Dedifferentiated amniotic fluid mesenchymal stem cell (primary cell): ENCODE data around the gene NPL.

Source experiments
- DNase-seq: peaks from one replicate; pipeline ENCODE4 v3.0.0-alpha.2; 2016; ENCODE audit errors: extremely low spot score

Gene NPL

DNA sequence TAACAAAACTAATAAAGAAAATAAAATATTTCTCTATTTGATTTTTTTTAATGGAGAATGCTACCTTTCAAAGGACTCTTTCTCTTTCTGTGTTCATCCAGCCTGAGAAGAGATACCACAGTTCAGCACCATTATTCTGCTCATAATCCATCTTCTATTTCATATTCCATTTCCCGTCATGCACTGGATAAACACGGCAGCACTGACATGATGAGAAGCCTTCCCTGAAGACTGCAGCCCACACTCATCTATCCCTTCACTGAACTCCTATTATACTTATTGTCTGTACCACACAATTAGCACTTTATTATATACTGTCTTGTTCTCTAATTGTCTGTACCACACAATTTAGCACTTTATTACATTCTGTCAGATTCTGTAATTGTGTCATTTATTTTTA is 10.7 kb upstream of the NPL start:
- DNase-seq: no peak

DNA sequence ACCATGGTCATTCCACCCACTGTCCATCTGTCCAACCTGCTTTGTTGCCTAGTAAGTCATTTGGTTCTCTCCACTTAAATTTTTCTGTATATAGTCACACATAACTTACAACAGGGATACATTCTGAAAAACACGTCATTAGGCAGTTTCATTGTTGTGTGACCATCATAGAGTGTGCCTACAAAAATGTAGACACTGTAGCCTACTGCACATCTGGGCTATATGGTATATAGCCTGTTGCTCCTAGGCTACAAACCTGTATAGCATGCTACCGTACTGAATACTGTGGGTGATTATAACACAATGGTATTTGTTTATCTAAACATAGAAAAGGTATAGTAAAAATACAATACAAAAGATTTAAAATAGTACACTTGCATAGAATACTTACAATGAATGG is 10.0 kb upstream of the NPL start:
- DNase-seq: no peak

DNA sequence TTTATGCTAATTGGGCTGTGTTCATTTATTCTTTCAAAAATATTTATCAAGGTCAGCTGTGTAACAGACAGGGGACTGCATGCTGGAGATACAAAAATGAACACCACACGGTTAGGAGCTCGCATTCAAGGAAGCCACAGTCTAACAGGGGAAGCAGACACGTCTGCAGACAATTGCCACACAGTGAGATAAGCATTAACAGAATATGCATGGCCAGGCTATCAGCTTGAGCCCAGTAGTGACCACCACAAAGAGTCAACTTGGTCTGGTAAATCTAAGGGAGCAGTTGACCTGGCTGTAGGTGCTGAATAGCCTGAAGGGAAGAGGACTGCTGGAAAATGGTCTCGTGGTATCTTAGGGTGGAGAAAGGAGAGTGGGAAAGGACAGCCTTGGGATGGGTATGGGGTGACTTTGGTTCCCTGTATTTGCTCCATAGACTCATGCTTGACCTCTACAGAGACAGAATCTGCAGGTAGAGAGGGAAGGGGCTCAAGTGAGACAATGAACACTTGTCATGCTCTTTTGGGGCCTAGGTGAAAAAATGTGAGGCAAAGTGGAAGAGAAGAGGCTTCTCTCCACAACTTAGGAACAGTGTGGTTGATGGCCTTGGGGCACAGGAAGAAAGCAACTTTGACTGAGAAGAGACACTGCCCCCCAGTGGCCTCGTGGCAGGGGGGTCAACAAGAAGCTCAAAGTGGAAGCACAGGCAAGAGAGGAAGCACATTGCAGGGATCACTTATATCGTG is 7.6 kb upstream of the NPL start:
- peak; percentile 37 for DNase-seq

- no peak for DNase-seq
Measured at GRCh38 chr1:182782587-182782913, 7.0 kb upstream of the NPL start.

DNA sequence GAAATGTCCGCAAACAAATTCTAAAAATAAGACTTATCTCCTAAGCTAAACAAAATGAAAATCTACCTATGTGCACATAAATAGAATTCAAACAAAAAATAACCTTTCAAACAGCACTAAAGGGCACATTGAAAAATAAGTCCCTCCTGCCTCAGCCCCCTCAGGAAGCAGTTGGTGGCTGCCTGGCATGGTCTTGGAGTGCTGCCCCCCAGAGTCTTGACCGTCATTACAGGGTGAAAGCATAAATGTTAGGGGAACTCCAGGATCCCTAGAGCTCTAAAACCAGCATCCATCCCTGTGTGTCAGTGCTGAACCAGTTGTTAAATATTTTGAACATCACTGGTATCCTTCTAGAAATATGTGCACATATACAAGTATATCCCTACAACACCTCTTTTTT is 6.5 kb upstream of the NPL start:
- DNase-seq: no peak

DNA sequence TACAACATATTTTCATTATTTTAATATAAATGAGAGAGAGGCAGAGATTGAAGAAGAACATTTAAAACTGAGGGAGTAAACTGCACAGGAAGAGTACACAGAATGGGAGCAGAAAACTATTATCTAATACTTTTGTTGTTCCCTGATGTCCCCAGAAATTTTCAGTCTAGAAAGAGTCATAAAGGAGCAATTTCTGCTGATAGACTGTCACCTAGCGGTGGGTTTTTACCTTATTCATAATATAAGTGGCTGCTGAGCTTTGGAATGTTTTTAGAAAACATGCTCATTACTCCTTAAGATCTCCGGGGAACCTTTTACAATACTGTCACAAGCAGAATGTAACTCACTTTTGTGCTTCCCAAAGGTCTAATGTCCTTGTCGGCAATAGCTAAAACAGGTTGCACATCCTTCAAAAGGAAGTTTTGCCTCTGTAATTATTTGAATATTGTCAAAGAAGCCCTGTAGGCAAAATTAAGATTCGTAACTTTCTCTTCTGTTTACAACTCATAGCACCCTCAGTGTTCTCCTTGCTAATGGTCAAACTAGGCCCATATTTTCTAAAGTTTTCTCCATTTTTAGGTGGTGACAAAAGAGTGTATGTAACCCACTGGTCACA is 4.9 kb upstream of the NPL start:
- DNase-seq: peak; percentile 76

GRCh38 chr1:182785181-182785580 is 4.4 kb upstream of the NPL start:
- no peak for DNase-seq

DNA sequence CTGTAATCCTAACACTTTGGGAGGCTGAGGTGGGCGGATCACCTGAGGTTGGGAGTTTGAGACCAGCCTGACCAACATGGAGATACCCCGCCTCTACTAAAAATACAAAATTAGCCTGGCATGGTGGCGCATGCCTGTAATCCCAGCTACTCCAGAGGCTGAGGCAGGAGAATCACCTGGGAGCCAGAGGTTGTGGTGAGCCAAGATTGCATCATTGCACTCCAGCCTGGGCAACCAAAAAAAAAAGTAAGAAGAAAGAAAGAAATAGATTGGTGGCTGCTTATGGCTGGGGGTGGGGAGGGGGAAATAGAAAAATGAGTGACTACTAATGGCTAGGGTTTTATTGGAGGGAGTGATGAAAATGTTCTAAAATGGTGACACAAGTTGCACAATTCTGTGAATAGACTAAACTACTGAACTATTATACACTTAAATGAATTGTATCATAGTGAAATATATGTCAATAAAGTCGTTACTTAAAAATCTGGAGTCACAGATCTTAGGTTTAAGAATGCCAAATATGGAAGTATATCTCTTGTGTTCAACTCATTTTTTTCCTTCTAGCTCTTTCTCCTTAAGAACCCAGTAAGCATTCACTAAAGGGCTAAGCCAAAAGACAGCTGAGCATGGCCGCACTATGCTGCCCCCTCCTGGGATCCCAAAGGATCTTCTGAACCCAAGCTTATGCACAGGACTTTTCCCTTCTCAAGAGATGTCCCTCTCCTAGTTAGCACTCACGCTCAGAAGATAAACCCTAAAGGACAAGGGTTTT is 3.2 kb upstream of the NPL start:
- peak; percentile 75 for DNase-seq

DNA sequence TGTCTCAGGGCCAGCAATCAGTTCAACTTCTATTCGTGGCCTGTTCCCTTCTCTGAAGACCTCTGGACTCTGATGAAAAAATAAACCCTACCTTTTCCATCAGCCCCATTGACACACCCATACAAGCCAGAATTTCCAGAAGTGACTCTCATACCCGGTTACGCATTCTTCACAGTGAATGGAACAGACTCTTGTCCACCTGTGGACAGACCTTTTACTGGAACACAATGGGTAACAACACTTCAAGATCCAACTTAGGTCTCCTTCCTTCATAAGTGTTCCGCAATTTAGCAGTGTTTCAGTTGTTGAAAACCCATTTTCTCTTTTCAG is 2.6 kb upstream of the NPL start:
- no peak for DNase-seq

DNA sequence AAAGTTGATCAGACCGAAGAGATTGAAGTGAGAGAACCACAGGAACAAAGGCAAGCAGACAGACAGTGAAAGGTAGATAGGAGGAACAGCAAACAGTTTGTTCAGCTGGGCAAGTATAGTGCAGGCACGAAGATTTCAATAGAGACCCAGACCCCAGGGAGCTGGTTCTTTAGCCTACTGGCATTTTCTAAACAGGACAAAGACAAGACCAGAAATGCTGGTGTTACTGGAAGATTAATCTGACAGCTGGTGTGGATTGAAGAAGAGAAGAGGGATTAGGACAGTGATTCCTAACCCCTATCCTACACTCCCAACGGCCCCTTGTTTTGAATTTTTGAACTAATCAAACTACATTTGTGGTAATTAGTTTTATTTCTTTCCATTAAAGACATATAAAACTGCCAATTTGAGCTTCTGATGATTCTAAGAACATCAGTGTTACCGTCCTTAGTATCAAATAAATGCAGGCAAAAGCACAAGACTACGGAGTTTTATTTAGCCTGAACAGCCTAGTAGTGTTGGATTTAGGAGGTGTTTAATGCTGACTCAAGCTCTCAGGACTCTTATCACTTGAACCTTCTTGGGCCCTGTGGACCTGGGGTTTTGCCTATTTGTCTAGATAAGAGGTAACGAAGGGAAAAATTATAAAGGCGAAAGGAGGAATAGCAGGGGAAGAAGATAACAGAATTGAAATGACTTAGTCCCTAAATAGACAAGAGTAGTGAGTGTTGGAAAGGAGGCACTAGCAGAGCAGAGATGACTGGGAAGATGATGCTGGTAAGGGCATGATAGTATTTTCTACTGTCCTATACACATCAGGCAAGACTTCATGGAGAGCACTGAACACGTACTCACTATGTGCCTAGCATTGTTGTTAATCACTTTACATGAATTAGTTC is 2.0 kb downstream of the NPL start:
- DNase-seq: no peak

DNA sequence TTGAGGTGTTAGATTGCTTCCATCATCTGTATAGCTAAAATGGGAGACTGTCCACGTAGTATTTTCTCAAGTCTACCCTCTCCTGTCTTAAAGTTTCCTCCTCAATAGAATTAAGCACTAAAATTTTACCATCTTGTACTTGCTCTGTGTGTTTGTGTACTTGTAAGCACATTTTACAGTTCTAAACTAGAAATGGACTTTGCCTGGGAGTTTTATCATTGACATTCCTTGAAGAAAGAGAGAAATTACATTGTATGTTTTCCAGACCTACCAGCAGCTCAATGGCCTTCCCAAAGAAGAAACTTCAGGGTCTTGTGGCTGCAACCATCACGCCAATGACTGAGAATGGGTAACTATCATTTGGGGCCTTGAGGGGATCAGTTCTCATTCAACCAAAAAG is 4.5 kb downstream of the NPL start:
- DNase-seq: no peak

GRCh38 chr1:182794676-182795201 is 5.2 kb downstream of the NPL start:
- no peak for DNase-seq

DNA sequence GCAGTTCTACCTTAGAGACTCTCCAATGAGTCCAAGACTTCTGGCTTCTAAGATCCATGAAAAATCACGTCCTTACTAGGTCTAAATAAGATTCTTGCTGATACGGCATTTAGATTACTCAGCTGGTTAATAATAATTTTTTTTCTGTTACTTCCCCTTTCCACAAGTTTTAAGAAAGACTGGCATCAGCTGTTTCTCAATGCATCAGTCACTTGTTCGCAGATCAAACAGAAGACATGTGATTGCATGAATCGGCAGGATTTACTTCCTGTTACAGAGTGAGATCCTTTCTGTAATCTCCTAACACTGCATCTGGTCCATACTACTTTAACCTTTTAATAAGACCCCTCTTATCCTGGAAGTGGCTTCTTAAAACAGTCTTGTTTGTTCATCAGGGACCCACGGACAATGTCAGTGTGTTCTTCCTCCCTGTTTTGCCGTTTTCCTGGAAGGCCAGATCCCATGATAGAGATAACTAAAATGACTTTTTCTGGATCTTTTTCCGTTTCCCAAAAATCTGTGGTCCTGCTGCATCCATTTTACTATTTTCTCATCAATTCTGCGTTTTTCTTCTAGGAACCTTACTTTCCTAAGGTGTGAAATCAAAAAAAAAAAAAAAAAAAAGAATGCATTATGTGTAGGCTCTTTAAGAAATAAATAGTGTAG is 6.1 kb downstream of the NPL start:
- DNase-seq: no peak

DNA sequence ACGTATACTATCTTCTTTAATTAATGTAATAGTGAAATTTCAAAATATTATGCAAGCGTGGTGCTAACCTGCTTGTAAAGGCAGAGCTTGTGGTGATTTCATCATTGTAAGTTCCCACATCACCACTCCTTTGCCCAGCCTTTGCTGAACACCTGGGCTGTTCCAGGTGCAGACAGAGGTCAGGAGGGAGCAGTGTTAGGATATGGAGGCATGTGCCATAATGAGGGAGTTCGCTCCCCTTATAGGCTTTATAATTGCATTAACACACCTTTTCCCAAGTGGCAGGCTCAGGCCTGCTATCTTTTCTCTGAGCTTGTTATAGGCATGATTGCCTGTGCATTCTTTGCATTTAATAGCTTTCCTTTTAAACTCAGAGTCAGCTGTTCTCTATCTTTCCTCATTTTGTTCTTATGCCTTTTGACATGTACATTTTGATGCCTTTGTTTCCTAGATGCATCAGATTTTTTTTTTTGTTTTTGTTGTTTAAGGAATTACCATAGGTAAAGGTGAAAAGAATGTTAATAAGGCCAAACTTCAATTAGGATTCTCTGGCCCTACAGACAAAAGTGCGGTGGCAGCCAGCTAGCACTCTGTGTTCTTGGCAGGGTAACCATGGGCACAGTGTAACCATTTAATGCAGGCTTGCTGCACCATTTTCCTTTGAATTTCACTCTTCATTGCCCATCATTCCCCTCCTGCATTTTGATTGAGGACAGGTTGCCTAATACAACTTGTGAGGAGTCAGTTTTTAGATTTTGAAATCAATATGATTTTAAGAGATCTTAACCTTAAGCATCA is 12.6 kb downstream of the NPL start:
- no peak for DNase-seq

- DNase-seq: no peak
Measured at GRCh38 chr1:182803846-182804245, 14.3 kb downstream of the NPL start.

DNA sequence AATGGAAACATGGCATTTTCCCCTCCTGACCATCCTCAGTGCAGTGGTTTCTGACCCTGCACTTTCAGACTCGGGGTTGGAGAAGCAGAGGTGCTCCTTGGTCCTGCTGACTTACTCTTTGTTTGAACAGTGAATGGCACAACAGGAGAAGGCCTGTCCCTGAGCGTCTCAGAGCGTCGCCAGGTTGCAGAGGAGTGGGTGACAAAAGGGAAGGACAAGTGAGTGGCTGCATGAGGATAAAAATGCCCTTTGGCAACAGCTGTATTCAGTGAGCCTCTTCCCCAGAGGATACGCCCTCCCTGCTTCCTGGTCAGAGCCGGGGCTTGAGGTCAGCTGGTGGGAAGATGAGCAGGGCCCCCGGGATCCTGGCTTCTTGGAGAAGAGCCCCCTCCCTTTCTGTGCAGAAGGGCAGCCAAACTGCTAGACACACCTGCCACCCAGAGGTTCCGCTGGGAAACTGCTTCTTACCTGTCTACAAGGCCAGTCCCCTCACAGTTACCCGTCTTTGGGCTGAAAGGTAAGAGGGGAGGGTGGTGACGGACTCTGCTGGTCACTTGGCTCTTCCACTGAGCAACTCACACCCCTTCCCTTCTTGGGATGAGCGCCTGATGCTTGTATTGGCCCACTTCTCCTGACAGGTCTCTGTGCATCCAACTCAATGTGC is 16.6 kb downstream of the NPL start:
- no peak for DNase-seq

DNA sequence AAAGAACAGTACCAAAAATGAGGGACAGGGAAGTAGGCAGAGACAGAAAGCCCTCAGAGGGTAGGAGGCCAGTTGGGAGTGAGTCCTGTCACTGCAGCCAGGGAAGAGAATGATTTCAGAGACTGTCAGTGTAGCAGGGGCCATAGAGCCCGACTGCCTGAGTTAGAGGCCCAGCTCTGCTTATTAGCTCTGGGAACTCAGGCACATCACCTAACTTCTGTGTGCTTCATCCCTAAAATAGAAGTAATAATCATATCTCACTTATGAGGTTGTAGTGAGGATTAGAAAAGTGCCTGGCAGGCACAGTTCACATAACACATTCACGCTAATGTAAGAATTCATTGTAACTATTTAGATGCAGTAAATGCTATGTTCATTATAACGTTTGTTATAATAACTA is 18.3 kb downstream of the NPL start:
- no peak for DNase-seq

GRCh38 chr1:182809414-182809957 is 19.9 kb downstream of the NPL start:
- DNase-seq: no peak

GRCh38 chr1:182811975-182812722 is 22.6 kb downstream of the NPL start:
- no peak for DNase-seq
